NCI-H128 (cell line): ENCODE data around the gene FAM180B.
"Not testable (repeated sequence)": the region's sequence is repeated elsewhere in the genome, so short reads cannot be mapped to it uniquely, and the experiment has no call there.

Experiments
- DNase-seq: peaks from one replicate; lab custom pipeline; 2025; ENCODE audit not compliant: unreplicated experiment; lab: John Stamatoyannopoulos, UW

The FAM180B gene, protein sequence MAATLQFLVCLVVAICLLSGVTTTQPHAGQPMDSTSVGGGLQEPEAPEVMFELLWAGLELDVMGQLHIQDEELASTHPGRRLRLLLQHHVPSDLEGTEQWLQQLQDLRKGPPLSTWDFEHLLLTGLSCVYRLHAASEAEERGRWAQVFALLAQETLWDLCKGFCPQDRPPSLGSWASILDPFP

DNA sequence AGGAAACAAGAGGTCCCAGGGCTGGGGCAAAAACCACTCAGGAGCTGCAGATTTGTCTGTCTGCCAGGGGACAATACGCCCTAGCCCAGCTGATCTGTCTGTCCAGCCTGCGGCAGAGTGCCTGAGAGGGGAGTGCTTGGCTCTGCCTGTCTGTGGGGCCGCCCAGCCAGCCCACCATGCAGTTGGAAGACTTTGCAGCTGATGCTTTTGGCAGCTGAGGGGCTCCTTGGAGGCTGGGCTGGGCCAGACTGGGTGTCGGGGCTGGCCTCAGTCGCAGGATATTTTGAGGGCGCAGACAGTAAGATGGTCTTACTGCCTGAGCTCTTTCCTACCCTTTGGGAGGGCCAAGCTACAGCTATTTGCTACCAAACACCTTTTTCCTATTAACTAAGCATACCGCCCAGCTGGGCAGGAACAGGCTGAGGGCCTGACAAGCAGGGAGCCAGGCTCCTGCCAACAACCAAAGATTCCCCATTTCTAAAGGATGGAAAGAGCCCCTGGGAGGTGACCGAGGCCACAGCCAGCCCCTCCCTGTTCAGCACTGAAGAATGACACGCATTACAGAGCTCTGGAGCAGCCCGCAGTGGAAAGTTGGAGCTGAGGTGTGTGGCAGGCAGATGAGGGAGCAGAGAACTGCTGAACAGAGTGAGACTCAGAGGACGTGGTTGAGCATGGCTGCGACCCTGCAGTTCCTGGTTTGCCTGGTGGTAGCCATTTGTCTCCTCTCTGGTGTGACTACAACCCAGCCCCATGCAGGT, at the start of gene FAM180B:
Gene FAM180B (plus strand): TSS at position 581 of the 758 bp plus-strand sequence. CDS start 91 bp downstream, at position 672.
- DNase-seq, result no peak

DNA sequence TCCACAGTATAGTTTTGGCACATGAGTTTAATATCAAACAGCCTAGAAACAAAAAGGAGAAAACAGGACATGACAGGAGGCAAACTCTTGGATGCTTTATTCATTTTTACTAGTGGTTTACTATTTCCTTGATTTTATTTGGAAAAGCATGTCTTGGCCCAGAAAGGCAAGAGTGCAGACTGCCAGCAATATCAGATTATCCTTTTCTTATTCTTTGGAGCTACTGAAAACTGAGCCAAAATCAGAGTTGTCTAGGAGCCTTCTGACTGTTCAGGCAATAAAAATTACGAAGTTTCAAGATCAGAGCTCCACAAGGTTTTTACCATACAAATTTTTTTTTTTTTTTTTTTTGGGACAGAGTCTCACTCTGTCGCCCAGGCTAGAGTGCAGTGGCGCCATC, 49.6 kb upstream of the FAM180B start:
- no peak for DNase-seq

DNA sequence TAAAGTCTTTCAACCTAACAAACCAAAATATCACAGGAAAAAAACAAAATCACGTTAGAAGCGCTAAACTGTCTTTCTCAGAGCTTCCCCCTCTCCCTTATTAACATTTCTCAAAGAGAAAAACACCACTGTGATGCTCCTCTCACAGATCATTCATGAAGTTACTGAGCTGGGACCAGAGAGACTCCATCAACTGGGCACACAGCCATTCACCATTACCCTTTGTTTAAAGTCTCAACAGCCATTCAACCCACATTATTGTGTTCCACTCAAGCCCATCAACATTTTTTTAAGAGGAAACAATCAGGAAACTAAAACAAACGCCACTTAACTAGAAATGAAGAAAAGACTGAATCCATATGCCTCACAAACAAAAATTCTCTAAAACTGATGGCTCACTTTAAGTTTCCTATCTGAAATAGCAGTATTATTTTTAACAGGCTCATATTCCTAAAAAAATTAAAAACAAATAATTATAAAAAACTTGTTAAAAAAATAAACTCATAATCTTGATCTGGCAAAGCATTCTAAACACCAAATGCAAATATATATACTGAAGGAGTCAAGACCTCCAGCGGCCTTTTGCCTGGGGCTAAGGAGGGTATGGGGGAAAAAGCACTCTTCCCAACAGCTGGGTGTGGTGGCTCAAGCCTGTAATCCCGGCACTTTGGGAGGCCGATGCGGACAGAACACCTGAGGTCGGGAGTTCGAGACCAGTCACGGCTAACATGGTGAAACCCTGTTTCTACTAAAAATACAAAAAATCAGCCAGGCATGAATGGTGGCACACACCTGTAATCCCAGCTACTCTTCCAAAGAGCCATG, 47.5 kb upstream of the FAM180B start:
- no peak for DNase-seq

DNA sequence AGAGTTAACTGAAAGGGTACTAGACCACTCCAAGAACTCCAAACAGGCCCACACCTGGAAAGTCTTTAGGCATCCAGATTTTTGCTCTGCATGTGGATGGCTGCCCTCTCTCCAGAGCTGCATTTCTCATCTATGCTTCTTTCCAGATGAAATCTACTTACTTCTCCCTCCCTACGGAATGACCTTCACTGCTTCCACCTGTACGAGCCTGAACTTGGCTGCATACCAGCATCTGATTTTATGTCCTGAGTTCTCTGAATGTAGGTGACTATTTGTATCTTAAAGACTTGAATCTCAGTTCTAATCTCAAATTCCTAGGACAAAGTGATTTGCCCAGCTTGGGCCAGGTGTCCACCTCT, 46.8 kb upstream of the FAM180B start:
- no peak for DNase-seq

DNA sequence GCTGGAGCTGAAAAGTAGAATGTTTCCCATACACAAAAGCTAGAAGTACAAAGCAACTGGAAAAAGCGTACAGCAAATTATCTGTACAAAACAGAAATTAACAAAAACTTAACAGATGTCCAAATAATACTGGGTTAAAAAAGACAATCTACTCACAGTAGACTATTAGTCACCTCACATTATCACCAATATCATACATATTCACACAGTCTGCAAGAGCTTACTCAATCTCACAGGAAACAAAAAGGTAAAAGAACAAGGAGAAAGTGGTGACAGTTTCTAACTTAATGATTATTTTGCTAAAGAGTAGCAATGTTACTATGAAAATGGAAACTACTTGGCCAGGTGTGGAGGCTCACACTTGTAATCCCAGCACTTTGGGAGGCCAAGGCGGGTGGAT, 45.4 kb upstream of the FAM180B start:
- DNase-seq, result no peak

DNA sequence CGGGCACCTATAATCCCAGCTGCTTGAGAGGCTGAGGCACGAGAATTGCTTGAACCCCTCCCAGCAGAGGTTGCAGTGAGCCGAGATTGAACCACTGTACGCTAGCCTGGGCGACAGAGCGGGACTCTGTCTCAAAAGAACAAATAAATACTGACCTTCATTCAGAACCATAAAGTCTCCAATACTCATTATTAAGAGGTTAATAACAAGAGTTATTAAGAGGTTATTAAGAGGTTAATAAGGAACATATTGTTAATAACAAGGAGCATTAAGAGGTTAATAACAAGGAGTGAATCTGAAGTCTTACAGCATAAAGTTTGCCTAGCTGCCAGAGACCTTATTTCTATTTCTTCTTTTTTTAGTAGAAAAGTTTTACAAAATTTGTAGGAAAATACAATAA, 41.2 kb upstream of the FAM180B start:
- no peak for DNase-seq

DNA sequence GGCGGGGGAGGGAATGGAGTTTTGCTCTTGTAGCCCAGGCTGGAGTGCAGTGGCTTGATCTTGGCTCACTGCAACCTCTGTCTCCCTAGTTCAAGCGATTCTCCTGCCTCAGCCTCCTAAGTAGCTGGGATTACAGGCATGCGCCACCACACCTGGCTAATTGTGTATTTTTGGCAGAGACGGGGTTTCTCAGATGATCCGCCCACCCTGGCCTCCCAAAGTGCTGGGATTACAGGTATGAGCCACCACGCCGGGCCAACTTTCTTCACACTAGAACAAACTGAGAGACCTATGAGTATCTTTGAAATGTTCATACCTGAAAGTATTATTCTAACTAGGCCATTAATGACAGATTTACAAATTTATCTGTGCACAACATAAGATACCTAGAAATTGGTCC, 40.2 kb upstream of the FAM180B start:
- not testable (repeated sequence) for DNase-seq

DNA sequence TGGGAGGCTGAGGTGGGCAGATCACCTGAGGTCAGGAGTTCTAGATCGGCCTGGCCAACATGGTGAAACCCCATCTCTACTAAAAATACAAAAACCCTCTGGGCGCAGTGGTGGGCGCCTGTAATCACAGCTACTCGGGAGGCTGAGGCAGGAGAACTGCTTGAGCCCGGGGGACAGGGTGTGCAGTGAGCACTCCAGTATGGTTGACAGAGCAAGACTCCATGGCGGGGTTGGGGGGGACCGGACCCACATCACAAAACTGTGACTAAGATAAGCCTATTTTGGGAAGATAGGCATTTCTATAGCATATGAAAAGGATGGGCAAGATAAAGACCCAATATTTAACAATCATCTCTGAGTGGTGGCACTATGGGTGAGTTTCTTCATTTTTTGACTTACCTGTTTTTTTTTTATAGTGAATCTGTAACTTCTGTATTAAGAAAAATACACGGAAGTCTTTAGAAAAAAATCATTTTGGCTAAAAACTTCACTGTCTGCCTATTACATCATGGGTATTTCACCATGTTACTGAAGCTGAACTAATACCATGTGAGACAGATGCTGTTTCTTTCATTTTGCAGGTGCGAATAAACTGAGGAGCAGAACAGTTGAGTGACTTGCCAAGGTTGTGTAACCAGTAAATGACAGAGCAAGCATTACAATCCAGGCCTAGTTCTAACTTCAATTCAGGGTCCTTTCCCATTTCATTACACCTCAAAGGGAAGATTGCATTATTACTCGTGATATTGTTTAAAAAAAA, 36.0 kb upstream of the FAM180B start:
- no peak for DNase-seq

DNA sequence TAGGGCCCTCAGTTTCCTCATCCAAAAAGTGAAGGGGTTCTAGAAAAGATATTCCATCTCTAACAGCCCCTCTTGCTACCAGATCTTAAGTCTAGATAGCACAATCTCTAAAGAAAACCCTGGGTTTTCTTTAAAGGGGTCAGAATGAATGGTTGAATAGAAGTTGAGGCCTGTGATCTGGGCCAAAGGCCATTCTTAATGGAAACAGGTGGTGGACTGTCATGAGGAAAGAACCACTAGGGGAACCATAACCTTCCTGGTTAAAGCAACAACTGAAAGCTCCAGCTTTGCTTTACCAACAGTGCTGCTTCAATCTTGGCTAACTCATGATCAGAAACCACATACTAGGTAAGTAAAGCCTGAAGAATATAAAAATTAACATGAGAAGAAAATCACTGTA, 35.4 kb upstream of the FAM180B start:
- no peak for DNase-seq

DNA sequence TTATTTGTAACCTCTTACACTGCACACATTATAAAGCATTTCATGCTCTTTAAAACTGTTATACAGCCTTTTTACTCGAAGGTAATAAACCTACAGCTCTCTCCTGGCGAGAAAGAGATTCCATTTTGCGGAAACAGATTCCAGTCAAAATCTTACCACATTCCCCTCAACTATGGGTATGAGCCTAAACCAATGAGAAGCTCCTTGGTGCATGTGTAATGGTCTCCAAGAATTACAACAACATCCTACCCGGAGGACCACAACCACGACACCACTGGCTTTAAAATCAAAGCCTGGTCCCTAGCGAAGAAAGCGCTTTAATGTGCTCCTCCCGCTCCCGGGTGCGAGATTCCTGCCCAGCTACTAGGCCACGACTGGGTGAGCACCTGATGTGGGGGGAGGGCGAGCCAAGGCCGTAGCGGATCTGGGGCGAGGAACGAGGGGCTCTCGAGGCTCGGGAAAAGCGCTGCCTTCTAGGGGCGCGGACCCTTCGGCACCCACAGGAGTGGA, 34.4 kb upstream of the FAM180B start:
- DNase-seq, result no peak

DNA sequence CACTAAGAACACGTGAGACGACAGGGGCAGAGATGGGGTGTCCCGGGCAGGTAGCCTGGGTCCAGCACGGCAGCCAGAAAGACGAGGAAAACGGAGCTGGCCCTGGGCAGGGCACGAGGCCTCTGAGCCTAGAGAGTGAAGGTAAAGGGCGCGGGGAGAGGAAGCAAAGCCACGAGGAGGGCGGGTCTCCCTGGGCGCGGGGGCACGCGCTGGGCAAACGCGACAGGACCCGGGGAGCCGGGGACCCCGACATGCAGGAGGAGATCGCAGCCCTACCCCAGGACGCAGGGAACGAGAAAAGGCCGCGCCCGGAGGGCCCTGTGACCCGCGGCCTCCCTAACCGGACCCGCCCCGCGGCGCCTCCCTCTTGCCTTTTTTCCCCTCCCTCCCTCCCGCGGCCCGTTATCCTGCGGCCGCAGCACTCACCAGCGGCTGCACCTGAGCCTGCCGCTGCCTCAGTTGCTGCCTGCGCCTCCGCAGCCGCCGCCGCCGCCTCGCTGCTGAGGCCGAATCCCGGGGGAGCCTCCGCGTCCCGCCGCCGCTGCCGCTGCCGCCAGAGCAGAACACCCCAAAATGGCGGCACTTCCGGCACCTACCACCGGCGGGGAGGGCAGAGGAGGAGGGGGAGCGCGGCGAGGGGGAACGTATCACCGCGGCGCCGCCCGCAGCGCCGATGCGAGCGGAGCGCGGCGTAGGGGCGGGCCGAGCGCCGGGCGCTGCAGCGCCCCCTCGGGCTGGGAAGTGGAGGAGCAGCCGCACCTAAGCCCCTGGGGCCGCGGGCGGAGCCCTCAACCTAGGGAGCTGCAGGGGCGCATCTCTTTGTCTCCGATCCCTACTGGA, 33.7 kb upstream of the FAM180B start, which contains the start of gene CELF1:
Gene CELF1 (minus strand): TSS at position 567 of the 840 bp plus-strand sequence. CDS start 53,609 bp downstream, outside the sequence.
- peak; percentile 86 for DNase-seq

DNA sequence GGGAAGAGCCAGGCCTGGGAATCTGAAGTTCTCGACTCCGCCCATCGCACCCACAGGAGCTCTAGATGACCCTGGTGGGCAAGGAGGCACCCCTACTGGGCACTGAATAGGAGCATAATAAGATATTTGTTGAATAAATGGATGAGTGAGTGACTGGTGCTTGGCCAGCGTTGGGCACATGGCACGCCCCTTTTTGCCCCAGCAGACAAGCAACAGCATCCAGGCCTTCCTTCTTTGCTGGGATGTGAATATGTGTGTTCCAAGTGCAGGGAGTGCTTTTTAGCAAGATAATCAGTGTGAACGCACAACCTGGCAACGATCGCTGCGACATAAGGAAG, 33.1 kb upstream of the FAM180B start:
- no peak for DNase-seq

DNA sequence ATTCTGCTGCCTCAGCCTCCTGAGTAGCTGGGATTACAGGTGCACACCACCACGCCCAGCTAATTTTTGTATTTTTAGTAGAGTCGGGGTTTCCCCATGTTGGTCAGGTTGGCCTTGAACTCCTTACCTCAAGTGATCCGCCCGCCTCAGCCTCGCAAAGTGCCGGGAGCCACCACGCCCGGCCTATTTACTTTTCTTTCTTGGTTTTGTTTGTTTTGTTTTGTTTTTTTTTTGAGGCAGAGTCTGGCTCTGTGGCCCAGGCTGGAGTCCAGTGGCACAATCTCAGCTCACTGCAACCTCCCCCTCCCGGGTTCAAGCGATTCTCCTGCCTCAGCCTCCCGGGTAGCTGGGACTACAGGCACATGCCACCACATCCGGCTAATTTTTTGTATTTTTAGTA, 29.5 kb upstream of the FAM180B start:
- not testable (repeated sequence) for DNase-seq

DNA sequence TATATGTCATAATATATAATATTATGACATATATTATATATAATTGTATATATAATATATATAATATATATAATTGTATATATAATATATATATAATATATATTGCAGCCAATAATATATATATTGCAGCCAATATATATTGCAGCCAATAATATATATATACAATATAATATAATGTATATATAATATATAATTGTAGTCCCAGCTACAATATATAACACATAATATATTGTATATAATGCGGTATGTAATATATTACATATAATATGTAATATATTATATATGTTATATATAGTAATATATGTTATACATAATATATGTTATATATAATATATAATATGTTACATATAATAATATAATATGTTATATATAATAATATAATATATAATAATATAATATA, 27.8 kb upstream of the FAM180B start:
- no peak for DNase-seq

DNA sequence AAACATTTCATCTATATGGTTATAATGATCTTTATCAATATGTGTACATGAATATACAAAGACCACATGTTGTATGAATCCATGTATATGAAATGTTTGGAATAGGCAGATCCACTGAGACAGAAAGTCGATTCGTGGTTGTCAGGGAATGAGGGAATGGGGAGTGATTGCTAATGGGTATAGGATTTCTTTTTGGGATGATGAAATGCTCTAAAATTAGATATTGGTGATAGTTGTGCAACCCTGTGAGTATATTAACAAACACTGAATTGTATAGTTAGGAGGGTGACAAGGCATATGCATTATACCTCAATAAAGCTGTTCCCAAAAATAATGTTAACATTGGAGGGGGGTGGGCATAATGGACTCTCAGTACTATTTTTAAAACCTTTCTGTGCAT, 26.1 kb upstream of the FAM180B start:
- DNase-seq, result no peak

DNA sequence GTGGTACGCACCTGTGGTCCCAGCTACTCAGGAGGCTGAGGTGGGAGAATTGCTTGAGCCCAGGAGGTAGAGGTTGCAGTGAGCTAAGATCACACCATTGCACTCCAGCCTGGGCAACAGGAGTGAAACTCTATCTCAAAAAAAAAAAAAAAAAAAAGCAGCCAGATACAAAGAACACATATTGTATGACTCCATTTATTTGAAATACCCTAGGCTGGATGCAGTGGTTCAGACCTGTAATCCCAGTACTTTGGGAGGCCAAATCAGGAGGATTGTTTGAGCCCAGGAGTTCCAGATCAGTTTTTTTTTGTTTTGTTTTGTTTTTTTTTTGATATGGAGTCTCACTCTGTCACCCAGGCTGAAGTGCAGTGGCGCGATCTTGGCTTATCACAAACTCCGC, 24.1 kb upstream of the FAM180B start:
- DNase-seq, result not testable (repeated sequence)

DNA sequence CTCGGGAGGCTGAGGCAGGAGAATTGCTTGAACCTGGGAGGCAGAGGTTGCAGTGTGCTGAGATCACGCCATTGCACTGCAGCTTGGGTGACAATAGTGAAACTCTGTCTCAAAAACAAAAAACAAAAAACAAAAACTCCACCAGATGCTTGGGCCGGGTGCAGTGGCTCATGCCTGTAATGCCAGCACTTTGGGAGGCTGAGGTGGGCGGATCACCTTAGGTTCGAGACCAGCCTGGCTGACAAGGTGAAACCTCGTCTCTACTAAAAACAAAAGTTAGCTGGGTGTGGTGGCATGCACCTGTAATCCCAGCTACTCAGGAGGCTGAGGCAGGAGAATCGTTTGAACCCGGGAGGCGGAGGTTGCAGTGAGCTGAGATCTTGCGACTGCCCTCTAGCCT, 22.1 kb upstream of the FAM180B start:
- DNase-seq, result not testable (repeated sequence)

DNA sequence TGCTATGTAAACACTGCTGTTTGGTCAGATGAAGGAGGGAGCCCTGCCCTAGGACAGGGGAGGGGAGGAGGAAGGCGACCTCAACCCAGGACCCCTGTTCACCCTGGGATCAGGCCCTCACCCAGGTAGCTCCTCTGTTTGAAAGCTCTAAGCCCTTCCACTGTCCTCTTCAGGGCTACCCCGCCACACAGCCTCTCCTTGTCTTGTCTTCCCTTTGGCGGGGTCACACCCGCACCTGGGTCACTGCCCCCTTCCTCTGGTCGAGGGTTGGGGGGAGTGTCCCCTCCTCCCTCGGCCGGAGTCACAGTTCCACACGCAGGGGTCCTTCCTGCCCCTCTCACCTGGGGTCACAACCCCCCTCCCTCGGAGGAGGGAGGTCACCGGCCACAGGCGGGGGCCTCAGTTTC, 21.5 kb upstream of the FAM180B start:
- DNase-seq, result no peak

DNA sequence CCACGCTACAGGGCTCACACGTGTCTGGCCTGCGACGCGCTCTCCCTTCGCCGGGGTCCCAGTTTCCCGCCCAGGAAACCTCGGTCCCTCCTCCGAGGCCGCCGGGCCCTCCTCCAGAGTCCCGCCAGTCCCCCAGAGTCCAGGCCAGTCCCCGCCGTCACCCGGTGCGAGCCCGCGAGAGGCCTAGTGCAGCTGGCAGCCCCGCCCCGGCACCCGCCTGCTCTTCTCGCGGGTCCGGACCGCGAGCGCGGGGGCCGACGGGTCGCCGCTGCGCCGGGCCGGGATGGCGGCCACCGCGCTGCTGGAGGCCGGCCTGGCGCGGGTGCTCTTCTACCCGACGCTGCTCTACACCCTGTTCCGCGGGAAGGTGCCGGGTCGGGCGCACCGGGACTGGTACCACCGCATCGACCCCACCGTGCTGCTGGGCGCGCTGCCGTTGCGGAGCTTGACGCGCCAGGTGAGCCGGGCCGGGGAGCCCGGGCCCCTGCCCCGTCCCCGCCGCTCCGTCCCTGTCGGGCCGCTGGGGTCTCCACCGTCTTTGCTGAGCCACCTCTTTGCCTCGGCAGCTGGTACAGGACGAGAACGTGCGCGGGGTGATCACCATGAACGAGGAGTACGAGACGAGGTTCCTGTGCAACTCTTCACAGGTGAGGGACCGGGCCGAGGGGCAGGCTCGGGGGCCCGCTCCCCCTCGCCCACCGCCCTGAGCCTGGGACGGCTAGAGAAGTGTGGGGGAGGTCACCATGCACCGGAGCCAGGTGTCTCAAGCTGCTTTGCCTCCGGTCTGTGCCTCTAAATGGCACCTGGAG, 20.9 kb upstream of the FAM180B start, which contains the start of gene PTPMT1:
Gene PTPMT1 (plus strand): TSS at position 260 of the 809 bp plus-strand sequence. CDS start 24 bp downstream, at position 284.
- no peak for DNase-seq
